ENCODE data around the gene TSHZ2.

TSHZ2 gene

GRCh38 chr20:53255102-53255710 is 283.0 kb downstream of the TSHZ2 start:
- FAIRE-seq, result no peak

GRCh38 chr20:53258741-53259140 is 286.6 kb downstream of the TSHZ2 start:
- FAIRE-seq, result no peak

GRCh38 chr20:53260168-53260567 is 288.0 kb downstream of the TSHZ2 start:
- FAIRE-seq, result no peak

- FAIRE-seq, result no peak
Observed at GRCh38 chr20:53260591-53260990, 288.4 kb downstream of the TSHZ2 start.

- no peak for FAIRE-seq
Observed at GRCh38 chr20:53262365-53262764, 290.2 kb downstream of the TSHZ2 start.

- FAIRE-seq, result no peak
Observed at GRCh38 chr20:53263554-53264438, 291.6 kb downstream of the TSHZ2 start.

GRCh38 chr20:53264604-53265003 is 292.4 kb downstream of the TSHZ2 start:
- no peak for FAIRE-seq

GRCh38 chr20:53265304-53265875 is 293.2 kb downstream of the TSHZ2 start:
- no peak for FAIRE-seq

- no peak for FAIRE-seq
Observed at GRCh38 chr20:53269380-53269779, 297.2 kb downstream of the TSHZ2 start.

- no peak for FAIRE-seq
Observed at GRCh38 chr20:53270792-53271375, 298.7 kb downstream of the TSHZ2 start.

GRCh38 chr20:53274365-53274764 is 302.2 kb downstream of the TSHZ2 start:
- FAIRE-seq, result no peak

GRCh38 chr20:53274807-53275206 is 302.6 kb downstream of the TSHZ2 start:
- FAIRE-seq, result no peak

- no peak for FAIRE-seq
Observed at GRCh38 chr20:53276143-53276542, 304.0 kb downstream of the TSHZ2 start.

GRCh38 chr20:53278555-53278954 is 306.4 kb downstream of the TSHZ2 start:
- no peak for FAIRE-seq

- no peak for FAIRE-seq
Observed at GRCh38 chr20:53279735-53280134, 307.6 kb downstream of the TSHZ2 start.

- FAIRE-seq, result no peak
Observed at GRCh38 chr20:53281557-53282117, 309.5 kb downstream of the TSHZ2 start.

- no peak for FAIRE-seq
Observed at GRCh38 chr20:53282217-53282955, 310.2 kb downstream of the TSHZ2 start.

GRCh38 chr20:53283011-53283410 is 310.9 kb downstream of the TSHZ2 start:
- no peak for FAIRE-seq

GRCh38 chr20:53283597-53283996 is 311.4 kb downstream of the TSHZ2 start:
- FAIRE-seq, result no peak

GRCh38 chr20:53284256-53284655 is 312.1 kb downstream of the TSHZ2 start:
- FAIRE-seq, result no peak

GRCh38 chr20:53284696-53285095 is 312.5 kb downstream of the TSHZ2 start:
- no peak for FAIRE-seq

GRCh38 chr20:53287357-53288042 is 315.3 kb downstream of the TSHZ2 start:
- FAIRE-seq, result no peak

Measured in islet of Langerhans (tissue), 1 donor.